Inflammatory macrophage treated with lipopolysaccharide for 4 hours (primary cell): ENCODE data around the gene USP47.

Experiments used
- DNase-seq: peaks from one replicate; pipeline ENCODE4 v3.0.0-alpha.2; 2020

Gene USP47

GRCh38 chr11:11836676-11837231 is 5.0 kb upstream of the USP47 start:
- no peak for DNase-seq

- no peak for DNase-seq
Observed at GRCh38 chr11:11839718-11840117, 2.1 kb upstream of the USP47 start.

GRCh38 chr11:11841116-11841722 is 553 bp upstream of the USP47 start:
- peak; percentile 27 for DNase-seq

- peak; percentile 90 for DNase-seq
Observed at GRCh38 chr11:11842421-11843008, 743 bp downstream of the USP47 start.

- peak; percentile 82 for DNase-seq
Observed at GRCh38 chr11:11843211-11843621, 1.4 kb downstream of the USP47 start.

GRCh38 chr11:11843642-11844041 is 1.9 kb downstream of the USP47 start:
- no peak for DNase-seq

- DNase-seq, result no peak
Observed at GRCh38 chr11:11844272-11844671, 2.5 kb downstream of the USP47 start.

GRCh38 chr11:11845071-11845470 is 3.3 kb downstream of the USP47 start:
- no peak for DNase-seq

GRCh38 chr11:11845551-11845950 is 3.8 kb downstream of the USP47 start:
- DNase-seq, result no peak

GRCh38 chr11:11847082-11847481 is 5.3 kb downstream of the USP47 start:
- DNase-seq, result no peak

- DNase-seq, result peak; percentile 54
Observed at GRCh38 chr11:11848891-11849746, 7.3 kb downstream of the USP47 start.

GRCh38 chr11:11850668-11851067 is 8.9 kb downstream of the USP47 start:
- DNase-seq, result no peak

- no peak for DNase-seq
Observed at GRCh38 chr11:11856638-11857037, 14.9 kb downstream of the USP47 start.

GRCh38 chr11:11857769-11858168 is 16.0 kb downstream of the USP47 start:
- DNase-seq, result no peak

GRCh38 chr11:11858676-11859075 is 16.9 kb downstream of the USP47 start:
- no peak for DNase-seq

- peak; percentile 23 for DNase-seq
Observed at GRCh38 chr11:11860103-11860979, 18.6 kb downstream of the USP47 start.

GRCh38 chr11:11862999-11863398 is 21.2 kb downstream of the USP47 start:
- no peak for DNase-seq

- no peak for DNase-seq
Observed at GRCh38 chr11:11864332-11864731, 22.6 kb downstream of the USP47 start.

GRCh38 chr11:11864803-11865202 is 23.0 kb downstream of the USP47 start:
- DNase-seq, result no peak

- DNase-seq, result no peak
Observed at GRCh38 chr11:11865449-11865848, 23.7 kb downstream of the USP47 start.

- no peak for DNase-seq
Observed at GRCh38 chr11:11866203-11866602, 24.4 kb downstream of the USP47 start.

GRCh38 chr11:11867720-11868119 is 25.9 kb downstream of the USP47 start:
- DNase-seq, result no peak

GRCh38 chr11:11871991-11872401 is 30.2 kb downstream of the USP47 start:
- DNase-seq, result no peak
